ENCODE measurements around the gene CBLC. TPM values are rescaled to one million over a fixed set of nuclear protein-coding genes. Genes with fewer than 3 reads are reported as not detected.

CBLC gene
- total RNA-seq, 1 donor from 2014 or later: 42.2 TPM

- Histone ChIP-seq H3K36me3 (no peaks in the 10 kb centered on the region), H3K27me3 (no peaks in the 10 kb centered on the region)
- intact Hi-C loops (cut with DNase I): no loop called here
Observed at GRCh38 chr19:44792281-44792680, 14.6 kb downstream of the CBLC start.

GRCh38 chr19:44794610-44795009 is 16.9 kb downstream of the CBLC start:
- no peak for DNase-seq (ENCODE audit: extremely low spot score in 2 of 2)
- Histone ChIP-seq H3K4me3 (no peak overlapping the region), H3K4me1 (no peaks in the 10 kb centered on the region), H3K36me3 (no peaks in the 10 kb centered on the region), H3K27me3 (no peaks in the 10 kb centered on the region), H3K27ac (no peak overlapping the region), H3K9me3 (no peaks in the 10 kb centered on the region)
- TF ChIP-seq POLR2AphosphoS5 (IDR thresholded peaks at IDR 0.05; ENCODE audit: insufficient read depth in 1 of 2, low read depth in 1 of 2) (no peak), CTCF (IDR thresholded peaks at IDR 0.05) (no peak), POLR2A (IDR thresholded peaks at IDR 0.05) (no peak)
- intact Hi-C loops (cut with DNase I): no loop called here

More at GRCh38 chr19:44792281-44792680, 14.6 kb downstream of the CBLC start:
- Histone ChIP-seq H3K4me1 (no peaks in the 10 kb centered on the region), H3K27ac (no peak overlapping the region), H3K9me3 (no peaks in the 10 kb centered on the region), H3K4me3 (no peak overlapping the region)
- no peak for TF ChIP-seq POLR2AphosphoS5 (IDR thresholded peaks at IDR 0.05; ENCODE audit: insufficient read depth in 1 of 2, low read depth in 1 of 2)
- no peak for DNase-seq (ENCODE audit: extremely low spot score in 2 of 2)

- no peaks in the 10 kb centered on the region for H3K36me3 ChIP-seq
- DNase-seq (ENCODE audit: extremely low spot score in 2 of 2): no peak
- intact Hi-C loops (cut with DNase I): no loop called here
- peaks cover 4% of the 10 kb centered on the region for H3K4me1 ChIP-seq
- no peaks in the 10 kb centered on the region for H3K9me3 ChIP-seq
- no peaks in the 10 kb centered on the region for H3K27me3 ChIP-seq
- H3K27ac ChIP-seq: no peak overlapping the region
- H3K4me3 ChIP-seq: no peak overlapping the region
- TF ChIP-seq POLR2A (IDR thresholded peaks at IDR 0.05): no peak
- no peak for TF ChIP-seq CTCF (IDR thresholded peaks at IDR 0.05)
- TF ChIP-seq POLR2AphosphoS5 (IDR thresholded peaks at IDR 0.05; ENCODE audit: insufficient read depth in 1 of 2, low read depth in 1 of 2): no peak
Observed at GRCh38 chr19:44795398-44795987, 17.8 kb downstream of the CBLC start.

GRCh38 chr19:44796701-44797115 is 19.0 kb downstream of the CBLC start:
- Histone ChIP-seq H3K4me1 (peaks cover 6% of the 10 kb centered on the region), H3K27me3 (no peaks in the 10 kb centered on the region), H3K4me3 (no peak overlapping the region), H3K9me3 (no peaks in the 10 kb centered on the region), H3K36me3 (no peaks in the 10 kb centered on the region), H3K27ac (no peak overlapping the region)
- intact Hi-C loops (cut with DNase I): no loop called here
- TF ChIP-seq CTCF (IDR thresholded peaks at IDR 0.05) (no peak), POLR2A (IDR thresholded peaks at IDR 0.05) (no peak), POLR2AphosphoS5 (IDR thresholded peaks at IDR 0.05; ENCODE audit: insufficient read depth in 1 of 2, low read depth in 1 of 2) (no peak)
- no peak for DNase-seq (ENCODE audit: extremely low spot score in 2 of 2)

- intact Hi-C loops (cut with DNase I): loop anchor here (2.0 kb wide), 1 partner anchor 45 kb away; no protein-coding TSS in a partner anchor
- Histone ChIP-seq H3K4me3 (no peak overlapping the region), H3K4me1 (peaks cover 6% of the 10 kb centered on the region), H3K36me3 (no peaks in the 10 kb centered on the region), H3K27ac (no peak overlapping the region), H3K27me3 (no peaks in the 10 kb centered on the region), H3K9me3 (no peaks in the 10 kb centered on the region)
- DNase-seq (ENCODE audit: extremely low spot score in 2 of 2): no peak
- TF ChIP-seq POLR2A (IDR thresholded peaks at IDR 0.05) (no peak), CTCF (IDR thresholded peaks at IDR 0.05) (no peak), POLR2AphosphoS5 (IDR thresholded peaks at IDR 0.05; ENCODE audit: insufficient read depth in 1 of 2, low read depth in 1 of 2) (no peak)
Observed at GRCh38 chr19:44799627-44800346, 22.1 kb downstream of the CBLC start.
